GM11168 (cell line): ENCODE measurements around the gene HSPH1.

Source experiments
- in situ Hi-C: fragments of 300-500 bp; cut with MboI; formaldehyde crosslinking; loops from one replicate; pipeline ENCODE4 v1.12.0; 2022; ENCODE audit warnings: low sequenced_read_pairs; ENCODE audit not compliant: unreplicated experiment

The HSPH1 gene

DNA sequence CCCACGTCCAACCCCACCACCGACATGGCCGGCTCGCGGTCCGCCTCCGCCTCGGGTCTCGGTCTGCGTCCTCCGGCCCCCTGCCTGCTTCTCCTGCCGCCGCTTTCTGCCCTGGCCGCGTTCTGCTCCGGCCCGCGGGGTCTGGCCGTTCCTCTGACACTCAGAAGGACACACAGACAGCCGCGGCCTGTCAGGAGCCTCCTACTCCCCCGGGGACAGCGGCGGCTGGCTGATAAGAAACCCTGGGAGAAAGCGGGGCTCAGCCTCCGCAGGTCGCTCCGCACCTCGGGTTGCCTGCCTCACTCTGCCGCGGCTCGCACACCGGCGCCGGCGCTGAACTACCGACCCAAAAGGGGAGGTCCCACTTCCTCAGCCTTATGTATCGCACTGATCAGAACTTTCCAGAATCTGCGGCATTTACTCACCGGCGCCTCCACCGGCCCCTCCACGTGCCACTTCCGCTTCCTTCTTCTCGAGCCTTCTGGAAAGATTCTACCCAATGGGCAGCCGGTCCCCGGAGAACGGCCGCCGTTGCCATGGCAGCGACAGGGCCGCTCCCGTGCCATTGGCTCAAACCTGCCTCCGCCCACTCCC lies at the start of gene HSPH1:
Gene HSPH1, minus strand, starts transcription at position 348 of the 594 bp plus-strand sequence. Its CDS starts 322 bp downstream, at position 26.
- in situ Hi-C loops, result no loop called here

DNA sequence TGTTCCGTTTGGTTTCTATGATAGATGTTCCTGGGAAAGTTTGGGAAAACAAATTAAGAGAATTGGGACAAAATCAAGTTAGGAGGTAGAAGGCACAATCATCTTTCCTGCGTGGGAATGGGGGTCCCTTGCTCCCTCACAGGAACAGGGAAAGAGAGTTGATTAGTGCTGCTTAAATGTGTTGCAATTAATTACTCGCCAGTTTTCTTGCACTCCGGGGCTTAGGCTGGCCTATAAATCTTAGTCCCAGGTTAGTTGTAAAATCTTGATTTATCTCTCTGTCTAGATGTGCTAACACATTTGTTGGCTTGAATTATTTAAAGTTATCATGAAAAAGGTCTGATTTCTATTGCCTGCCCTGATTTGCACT lies 48.1 kb upstream of the HSPH1 start:
- in situ Hi-C loops, result no loop called here

DNA sequence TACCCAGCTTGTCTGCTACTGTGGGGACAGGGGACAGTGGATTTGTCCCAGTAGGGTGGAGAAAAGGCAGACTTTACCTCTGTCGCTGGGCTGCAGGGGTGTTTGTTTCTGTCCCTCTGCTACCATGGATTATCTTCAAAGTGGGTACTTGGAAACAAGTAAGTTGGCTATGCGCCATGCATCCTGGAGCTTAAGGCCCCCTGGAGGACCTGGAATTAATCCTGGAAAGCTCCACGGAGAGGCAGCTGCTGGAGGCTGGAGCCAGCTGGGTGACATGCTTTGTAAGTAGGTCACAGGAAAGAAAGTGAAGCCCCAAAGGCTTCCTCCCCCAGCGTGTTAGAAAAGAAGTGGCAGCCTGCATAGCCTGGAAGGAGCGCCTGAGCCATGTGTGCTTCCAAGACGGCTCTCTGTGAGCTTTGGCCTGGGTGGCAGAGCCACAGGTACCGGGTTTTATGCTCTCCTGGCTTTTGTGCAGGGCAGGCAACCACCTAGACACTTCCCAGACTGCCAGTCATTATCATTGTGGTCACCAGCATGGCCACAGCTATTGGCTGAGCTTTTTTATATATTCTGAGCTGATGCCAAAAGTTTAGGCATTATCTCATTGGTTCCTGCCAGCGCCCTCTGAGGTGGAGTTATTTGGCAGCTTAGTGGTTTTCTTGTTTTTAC lies 47.6 kb upstream of the HSPH1 start:
- in situ Hi-C loops, result no loop called here

DNA sequence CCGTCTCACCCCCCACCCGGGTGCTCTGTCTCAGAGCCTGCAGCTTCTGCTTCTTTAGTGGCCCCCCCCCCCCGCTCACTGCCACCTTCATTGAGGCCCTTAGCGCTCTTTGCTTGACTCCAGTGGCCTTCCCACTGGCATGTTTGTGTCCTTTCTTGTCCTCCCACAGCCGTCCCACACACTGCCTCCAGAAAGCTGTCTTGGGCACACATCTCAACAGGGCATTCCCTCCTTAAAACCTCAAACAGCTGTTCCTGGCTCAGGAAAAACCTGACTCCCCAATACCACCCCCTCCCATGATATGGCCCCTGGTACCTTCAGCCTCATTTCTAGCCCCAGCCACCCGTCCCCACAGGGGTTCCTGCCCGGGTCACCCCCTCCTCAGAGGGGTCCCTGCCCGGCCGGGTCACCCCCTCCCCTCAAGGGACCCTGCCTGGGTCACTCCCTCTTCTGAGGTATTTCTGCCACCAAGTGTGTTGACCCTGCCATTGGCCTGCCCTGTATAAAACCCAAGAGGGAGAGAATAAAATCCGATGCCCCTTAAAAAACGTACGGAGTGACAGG lies 46.9 kb upstream of the HSPH1 start:
- in situ Hi-C loops, result no loop called here

DNA sequence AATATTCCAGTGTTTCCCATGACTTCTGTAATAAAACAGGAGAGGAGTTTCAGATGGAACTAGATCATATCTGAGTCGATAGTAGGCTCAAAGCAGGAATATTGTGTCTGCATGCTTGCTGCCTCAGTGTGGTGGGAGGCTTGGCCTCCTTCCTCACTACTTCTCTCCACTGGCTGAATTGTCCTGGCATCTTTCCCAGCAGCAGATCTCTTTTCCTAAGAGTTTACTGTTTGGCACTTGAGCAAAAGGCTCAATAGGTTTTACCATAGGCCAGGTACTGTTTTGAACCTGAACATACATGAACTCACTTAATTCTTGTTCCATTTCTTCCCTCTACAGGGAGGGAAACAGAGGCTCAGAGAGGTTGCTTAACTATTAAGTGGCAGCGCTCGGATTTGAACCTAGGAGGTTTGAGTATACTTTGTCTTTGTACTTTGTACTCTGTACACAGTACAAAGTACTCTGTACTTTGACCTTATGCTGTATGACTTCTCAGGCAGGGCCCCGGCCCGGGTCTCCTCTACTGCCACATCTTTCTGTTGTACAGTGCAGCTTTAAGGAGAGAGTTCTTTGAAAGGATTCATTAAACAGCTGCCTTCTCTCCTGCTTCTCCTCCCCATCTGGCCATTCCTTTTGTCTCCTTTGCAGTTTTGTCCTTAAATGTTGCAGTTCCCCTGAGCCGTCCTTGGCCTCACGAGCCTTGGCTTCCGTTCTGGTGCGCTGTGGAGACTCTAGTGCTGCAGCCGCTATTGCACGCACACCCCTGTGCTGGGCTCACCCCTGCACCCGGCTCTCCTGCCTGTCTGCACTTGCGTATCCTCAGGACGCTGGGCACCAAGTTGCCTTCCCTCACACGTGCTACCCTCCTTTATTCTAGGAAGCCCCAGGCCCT lies 46.2 kb upstream of the HSPH1 start:
- in situ Hi-C loops, result no loop called here

DNA sequence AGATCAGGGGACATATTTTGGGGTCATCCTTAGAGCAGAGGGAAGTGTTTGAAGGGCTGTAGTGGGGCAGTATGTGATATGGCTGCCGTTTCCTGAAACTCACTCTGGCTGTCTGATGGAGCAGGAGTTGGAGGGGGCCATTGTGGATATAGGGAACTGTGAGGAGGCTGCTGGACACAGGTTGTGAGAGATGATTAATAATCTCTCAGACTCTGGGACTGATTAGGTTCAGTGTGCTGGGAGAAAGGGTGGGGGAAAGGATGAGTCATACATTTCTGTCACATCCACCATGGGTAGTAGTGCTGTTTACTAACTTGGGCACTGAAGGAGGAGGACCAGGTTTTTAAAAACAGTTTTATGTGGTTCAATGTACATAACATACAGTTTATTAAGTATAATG lies 42.9 kb upstream of the HSPH1 start:
- in situ Hi-C loops, result no loop called here

DNA sequence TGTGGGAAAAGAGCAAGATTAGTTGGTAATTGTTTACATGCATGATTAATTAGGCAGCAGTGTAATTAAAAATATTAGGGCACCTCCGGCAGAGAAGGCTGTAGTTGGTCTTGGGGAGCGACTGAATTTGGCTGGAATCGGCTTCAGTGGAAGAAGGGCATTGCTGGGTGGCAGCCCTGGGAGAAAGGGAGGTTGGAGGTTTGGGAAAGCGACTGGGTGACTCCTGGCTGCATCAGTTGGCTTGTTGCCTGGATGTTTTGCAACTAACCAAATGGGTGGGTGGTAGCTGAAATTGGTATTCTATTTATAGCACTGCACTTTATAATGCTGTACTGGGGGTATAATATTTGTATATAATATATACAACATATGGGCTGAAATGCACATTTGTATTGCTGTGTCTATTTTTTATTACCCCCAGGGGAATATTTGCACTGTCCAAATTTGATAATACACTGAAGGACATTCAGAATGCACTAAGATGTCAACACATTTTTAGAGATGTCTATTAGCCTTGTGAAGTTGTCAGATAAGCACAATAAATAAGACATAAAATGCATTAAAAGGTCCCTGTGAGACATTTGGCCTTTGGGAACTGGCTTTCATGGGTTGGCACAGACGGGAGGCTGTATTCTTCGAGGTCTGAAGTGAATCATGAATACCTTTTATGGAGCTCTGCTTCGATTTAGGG lies 39.8 kb upstream of the HSPH1 start:
- in situ Hi-C loops, result no loop called here

DNA sequence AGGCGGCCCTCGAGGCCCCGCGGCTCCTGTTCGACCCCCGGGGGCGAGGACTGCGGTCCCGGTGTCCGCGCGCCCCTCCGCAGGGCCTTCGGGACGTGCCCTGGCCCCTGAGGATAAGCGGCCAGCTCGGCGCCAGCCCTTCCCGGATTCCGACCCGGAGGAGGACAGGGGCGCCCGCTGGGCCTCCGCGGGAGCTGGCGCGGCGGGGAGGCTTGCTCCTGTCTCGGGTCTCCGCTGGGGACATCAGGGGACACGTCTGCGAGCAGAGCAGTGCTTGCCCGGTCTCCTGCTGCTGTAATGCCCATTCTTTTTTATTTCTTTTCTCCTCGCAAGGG lies 38.9 kb upstream of the HSPH1 start:
- in situ Hi-C loops, result no loop called here

DNA sequence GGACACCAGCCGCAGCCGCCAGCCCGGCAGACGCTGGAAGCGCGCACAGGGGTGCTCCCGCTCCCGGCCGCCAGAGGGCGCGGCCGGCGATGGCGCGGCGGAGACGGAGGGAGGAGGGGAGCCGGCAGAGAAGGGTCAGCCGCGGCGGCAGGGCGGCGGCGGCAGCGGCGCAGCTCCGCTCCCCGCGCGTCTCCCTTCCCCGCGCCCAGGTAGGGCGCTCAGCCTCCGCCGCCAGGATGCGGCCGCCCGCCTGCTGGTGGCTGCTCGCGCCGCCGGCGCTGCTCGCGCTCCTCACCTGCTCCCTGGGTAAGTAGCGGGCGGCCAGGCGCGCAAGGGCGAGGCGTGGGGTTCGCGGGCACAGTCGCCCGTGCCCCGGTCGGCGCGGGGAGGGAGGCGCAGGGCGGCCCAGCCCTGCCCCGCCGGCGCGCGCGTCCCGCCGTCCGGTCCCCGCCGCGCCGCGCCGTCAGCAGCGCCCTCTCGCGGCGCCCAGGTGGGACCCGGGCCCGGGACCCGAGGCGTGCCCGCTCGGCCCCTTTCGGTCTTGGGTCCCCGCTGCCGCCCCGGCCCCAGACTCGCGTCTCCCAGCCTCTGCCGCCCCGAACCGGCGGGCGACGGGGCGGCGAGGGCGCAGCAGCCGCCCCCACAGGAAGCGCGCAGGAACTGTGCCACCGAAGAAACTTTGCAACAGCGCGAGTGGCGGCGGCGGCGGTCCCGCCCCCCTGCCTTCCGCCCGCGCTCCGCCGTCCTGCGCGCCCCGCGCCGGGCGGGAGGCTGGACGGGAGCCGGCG lies 38.3 kb upstream of the HSPH1 start, which contains the start of gene B3GLCT:
Gene B3GLCT, plus strand, starts transcription at position 127 of the 788 bp plus-strand sequence. Its CDS starts 110 bp downstream, at position 237.
- in situ Hi-C loops, result no loop called here

DNA sequence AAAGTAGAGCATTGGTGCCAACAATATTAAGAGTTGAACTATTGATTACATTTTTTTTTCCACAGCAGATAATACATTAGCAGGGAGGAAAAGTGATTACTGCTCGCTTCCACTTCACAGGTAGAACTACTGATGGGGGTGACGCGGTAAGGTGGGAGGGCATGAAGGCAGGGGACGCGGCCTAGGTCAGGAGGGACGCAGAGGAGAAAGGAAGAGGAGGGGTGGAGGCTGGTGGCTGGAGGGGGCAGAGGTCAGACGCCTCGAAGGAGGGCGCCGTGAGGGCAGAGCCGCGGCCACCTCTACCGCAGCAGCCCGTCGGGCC lies 37.8 kb upstream of the HSPH1 start:
- in situ Hi-C loops, result no loop called here

DNA sequence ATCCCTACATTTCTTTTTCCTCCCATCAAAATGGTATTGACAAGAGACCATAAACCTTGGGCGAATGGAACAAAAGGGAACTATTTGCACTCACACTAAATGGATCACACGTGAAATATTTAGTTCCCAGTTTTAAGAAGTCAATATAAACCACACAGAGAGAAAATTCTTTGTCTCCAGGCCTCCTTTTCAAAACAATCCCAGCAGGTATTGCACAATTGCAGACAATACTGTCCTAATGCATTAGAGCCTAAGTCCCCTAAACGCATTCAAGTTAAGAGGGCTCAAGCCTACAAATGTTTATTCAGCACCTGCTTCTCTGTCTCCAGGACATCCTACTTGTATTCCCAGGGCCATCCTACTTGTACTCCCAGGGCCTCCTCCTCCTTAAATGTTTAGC lies 36.8 kb upstream of the HSPH1 start:
- in situ Hi-C loops, result no loop called here

DNA sequence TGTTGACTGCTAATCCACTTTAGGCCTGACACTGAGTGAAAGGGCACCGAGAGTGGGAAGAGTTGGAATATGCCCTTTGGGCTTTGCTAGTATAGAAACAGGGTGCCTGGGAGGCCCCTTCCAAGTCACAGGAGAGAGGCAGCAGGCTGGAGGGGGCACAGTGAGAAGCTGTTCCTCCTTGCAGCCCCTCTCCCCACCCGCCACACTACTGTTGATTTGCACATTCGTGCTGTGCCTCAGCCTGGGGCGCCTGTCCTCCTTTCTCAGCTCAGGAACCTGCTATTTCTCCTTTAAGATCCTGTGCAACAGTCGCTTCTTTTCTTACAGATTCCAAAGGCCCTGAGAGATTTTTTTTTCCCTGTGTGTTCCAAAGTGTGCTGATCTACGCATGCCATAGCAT lies 35.3 kb upstream of the HSPH1 start:
- in situ Hi-C loops, result no loop called here

DNA sequence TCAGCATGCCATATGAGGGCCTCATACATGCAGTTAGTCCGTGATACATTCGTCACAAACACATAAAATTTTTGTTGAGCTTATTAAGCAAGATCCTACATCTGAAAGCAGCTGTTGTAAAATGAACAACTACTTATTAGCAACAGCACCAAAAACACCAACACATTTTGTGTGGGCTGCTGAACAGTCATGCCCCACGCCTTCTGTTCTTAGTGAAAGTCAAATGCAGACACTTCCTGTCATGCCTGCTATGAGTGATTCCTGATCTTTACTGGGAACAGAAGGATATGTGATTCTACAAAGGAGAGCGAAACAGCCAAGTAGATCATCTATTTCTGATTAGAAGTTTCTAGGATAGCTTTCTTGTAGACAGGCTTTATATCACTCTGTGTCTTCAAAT lies 33.9 kb upstream of the HSPH1 start:
- in situ Hi-C loops, result no loop called here

DNA sequence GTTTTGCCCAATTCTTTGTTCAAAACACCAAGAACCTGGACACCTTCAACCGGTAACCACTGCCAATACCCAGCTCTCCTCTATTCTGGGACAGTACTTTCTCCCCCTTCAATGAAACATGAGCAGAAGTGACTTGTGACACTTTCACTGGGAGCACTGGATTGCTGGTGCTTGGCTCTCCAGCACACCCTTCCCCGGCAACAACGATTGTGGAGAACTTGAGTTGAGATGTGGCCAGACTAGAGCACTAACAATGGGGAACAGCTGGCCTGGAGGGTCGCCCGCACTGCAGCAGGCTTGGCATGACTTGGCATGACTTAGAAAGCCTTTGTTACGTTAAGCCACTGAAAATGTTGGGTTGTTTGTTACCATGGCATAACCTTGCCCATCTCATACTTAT lies 30.6 kb upstream of the HSPH1 start:
- in situ Hi-C loops, result no loop called here

DNA sequence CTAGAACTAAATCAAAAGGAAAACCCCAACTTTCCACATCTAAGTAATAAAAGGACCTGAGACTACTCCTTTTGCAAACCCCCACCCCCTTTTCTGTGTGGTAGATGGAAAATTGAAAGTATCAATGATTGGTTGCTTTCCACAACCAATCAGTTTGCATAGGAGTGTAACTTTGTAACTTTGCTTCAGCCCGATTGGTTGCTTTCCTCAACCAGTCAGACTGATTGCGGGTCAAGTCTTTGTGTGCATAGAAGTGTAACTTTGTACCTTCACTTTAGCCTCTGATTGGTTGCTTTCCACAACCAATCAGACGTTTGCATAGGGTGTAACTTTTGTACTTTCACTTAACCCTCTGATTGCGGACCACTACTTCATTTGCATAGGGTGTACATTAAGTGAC lies 30.0 kb upstream of the HSPH1 start:
- in situ Hi-C loops, result no loop called here

DNA sequence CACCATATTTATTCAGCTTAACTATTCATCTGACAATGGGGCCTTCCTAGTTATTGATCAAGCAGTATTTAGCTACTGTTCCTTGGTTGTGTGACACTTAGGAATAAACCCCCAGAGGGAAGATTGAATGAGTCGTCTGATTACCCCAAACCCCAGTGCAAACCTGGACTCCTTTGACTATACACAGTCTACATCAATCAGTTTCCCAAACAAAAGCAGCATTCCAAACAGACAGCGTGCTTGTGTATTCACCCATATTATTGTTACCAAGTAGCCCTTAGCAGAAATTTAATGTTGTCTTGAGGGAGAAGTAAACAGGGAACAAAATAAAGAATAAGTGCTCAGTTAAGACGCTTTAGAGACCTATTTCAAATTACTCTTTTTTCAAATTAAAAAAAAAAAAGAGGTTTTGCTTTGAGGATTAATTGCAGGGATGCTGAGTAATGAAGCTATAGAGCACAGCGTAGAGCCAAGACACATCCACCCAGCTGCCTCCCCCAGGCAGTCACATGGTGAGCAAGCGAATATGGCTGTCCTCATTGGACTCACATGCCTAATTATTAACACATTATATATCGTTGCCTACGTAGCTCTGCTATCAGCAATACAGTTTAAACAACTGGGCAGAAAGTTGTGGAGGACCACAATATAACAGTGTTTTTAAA lies 23.4 kb upstream of the HSPH1 start:
- in situ Hi-C loops, result no loop called here

DNA sequence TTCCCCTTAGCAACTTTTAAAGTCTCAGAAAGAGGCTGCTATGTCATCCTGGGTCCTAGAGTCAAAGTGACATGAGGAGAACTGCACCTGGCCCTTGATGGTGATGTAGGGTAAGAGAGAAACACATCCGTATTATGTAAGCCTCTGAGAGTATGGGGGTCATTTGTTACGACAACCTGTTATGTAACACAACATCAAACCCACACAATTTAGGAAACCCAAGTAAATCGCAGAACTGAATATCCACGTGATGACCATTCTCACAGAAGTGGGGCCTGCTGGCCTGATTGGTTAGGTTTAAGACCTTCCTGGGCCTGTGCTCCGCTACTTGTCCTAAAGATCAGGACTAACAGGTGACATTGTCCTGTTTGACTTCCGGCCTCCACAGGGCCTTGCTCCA lies 22.7 kb upstream of the HSPH1 start:
- in situ Hi-C loops, result no loop called here

DNA sequence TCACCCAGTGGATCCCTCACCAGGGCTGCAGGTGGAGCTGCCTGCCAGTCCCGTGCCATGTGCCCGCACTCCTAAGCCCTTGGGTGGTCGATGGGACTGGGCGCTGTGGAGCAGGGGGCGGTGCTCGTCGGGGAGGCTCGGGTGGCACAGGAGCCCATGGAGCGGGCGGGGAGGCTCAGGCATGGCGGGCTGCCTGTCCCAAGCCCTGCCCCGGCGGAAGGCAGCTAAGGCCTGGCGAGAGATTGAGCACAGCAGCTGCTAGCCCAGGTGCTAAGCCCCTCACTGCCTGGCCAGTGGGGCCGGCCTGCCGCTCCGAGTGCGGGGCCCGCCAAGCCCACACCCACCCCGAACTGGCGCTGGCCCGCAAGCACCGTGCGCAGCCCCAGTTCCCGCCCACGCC lies 21.3 kb upstream of the HSPH1 start:
- in situ Hi-C loops, result no loop called here

DNA sequence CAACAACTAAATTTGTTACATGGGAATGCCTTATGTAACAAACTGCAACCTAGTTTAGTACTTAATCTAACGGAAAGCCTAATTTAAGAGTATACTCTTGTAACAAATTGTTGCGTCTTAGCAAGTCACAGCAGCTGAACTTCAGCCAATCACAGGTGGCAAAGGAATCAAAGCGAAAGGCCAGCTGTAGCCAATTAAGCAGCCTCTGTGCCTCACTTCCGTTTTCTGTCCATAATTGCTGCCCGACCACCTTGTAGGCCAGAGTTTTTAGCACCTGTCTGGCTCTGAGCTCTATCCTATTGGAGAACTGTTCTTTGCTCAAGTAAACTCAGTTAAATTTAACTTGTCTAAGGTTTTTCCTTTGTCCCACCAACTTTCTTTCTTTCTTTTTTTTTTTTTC lies 18.1 kb upstream of the HSPH1 start:
- in situ Hi-C loops, result no loop called here
